Brain pericyte (primary cell): Measurements from ENCODE around the gene MAPT.
"Not testable (repeated sequence)": the region's sequence is repeated elsewhere in the genome, so short reads cannot be mapped to it uniquely, and the experiment has no call there.

Experiments used
- DNase-seq: peaks from one replicate; pipeline ENCODE4 v3.0.0-alpha.2; 2012; ENCODE audit warnings: low read depth, low spot score

The MAPT gene

DNA sequence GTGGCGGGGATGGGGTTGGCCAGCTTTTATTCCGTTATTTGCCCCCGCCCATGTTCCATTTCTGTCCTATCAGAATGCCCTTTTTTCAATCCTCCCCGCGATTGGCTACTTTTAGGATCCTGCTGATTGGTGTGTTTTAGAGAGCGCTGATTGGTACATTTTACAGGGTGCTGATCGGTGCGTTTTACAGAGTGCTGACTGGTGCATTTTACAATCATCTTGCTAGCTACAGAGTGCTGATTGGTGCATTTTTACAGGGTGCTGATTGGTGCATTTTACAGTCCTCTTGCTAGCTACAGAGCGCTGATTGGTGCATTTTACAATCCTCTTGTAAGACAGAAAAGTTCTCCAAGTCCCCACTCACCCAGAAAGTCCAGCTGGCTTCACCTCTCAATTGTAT is 32.2 kb upstream of the MAPT start:
- DNase-seq, result not testable (repeated sequence)

GRCh38 chr17:45863857-45864654 is 30.3 kb upstream of the MAPT start:
- DNase-seq, result no peak

DNA sequence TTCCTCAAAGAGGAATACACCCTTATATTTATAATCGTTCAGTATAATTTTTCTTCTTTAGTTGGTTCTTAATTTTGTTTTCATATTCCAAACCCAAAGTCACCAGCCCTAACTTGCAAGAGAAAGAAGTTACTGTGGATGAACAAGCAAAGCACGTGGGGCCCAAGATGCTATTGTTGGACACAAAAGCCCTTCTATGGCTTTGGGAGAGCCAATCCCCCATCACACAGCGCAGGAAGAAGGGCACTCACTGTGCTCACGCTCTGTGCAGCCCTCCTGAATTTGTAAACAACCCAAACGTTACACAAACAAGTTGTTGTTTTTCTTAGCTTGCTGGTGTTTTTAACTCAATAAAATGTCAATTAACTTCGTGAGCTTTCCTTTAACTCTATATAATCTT is 27.2 kb upstream of the MAPT start:
- DNase-seq, result no peak

GRCh38 chr17:45867702-45868101 is 26.7 kb upstream of the MAPT start:
- DNase-seq, result no peak

GRCh38 chr17:45868276-45868675 is 26.1 kb upstream of the MAPT start:
- DNase-seq, result no peak

GRCh38 chr17:45869676-45870341 is 24.5 kb upstream of the MAPT start:
- no peak for DNase-seq

GRCh38 chr17:45870342-45870974 is 23.9 kb upstream of the MAPT start:
- DNase-seq, result no peak

- DNase-seq, result no peak
Measured at GRCh38 chr17:45871718-45872117, 22.6 kb upstream of the MAPT start.

DNA sequence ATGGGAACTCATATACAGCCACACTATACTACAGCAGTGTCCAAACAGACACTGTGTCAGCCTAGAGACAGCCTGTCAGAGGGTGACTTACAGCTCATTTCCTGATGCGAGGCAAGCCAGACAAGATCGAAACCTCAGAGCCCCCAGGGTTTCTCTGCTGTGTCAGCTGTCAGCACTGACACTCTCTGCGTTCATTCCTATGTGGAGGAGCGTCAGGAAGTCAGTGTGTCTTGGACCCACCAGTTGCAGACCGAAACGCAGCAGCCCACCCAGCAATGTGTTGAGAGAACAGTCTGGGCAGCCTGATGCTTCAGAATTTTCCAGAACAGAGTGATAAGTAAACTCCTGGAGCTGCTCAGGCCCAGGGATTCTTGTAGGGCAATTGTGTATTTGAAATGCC is 20.6 kb upstream of the MAPT start:
- no peak for DNase-seq

GRCh38 chr17:45874151-45874550 is 20.2 kb upstream of the MAPT start:
- no peak for DNase-seq

GRCh38 chr17:45876539-45876938 is 17.8 kb upstream of the MAPT start:
- no peak for DNase-seq

- DNase-seq, result no peak
Measured at GRCh38 chr17:45877467-45877866, 16.9 kb upstream of the MAPT start.

DNA sequence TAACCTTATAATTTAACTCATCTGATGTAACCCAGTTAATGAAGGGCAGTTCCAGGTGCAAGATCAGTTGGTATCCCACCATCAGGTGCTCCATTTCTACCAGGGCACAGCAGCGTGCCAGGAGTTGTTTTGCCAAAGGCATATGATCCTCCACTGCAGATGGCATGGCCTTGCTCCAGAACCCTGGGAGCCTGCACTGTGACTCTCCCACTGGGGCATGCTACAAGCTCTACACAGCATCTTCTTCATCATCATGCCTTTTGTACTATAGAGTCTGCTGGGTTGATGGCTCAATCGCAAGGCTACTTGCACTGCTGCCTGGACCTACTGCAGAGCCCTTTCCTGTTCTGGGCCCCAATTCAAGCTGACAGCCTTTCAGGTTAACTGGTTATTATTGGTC is 11.3 kb upstream of the MAPT start:
- no peak for DNase-seq

- no peak for DNase-seq
Measured at GRCh38 chr17:45886852-45887251, 7.5 kb upstream of the MAPT start.

DNA sequence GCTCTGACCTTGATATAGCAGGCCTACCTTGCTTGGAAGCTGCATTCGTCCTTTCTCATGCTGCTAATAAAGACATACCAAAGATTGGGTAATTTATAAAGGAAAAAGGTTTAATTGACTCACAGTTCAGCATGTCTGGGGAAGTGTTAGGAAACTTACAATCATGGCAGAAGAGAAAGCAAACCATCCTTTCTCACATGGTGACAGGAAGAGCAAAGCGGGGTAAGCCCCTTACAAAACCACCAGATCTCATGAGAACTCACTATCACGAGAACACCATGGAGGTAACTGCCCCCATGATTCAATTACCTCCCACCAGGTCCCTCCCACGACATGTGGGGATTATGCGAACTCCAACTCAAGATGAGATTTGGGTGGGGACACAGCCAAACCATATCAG is 6.0 kb upstream of the MAPT start:
- DNase-seq, result no peak

DNA sequence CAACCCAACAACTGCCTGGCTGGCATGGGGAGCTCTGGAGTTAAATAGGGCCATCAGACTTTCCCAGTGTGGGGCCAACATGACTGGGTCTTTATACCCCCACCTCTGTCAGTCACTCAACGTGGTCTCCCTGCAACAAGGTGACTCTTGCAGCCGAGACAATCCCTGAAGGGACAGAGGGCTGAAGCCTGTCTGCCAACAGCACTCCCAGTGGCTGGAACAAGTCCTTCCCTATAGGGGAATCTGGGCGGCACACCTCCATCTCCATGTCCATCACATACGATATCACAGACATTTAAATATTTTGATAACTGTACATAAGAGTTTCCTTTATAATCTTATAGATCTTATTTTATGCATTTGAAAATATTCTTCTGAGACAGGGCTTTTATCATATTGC is 4.8 kb upstream of the MAPT start:
- DNase-seq, result no peak

DNA sequence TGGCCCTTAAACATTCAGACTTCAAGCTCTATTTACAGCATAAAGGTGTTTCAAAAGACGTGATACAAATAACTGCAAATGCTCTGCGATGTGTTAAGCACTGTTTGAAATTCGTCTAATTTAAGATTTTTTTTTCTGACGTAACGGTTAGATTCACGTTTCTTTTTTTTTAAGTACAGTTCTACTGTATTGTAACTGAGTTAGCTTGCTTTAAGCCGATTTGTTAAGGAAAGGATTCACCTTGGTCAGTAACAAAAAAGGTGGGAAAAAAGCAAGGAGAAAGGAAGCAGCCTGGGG is 681 bp upstream of the MAPT start:
- DNase-seq, result no peak

- no peak for DNase-seq
Measured at GRCh38 chr17:45895304-45895968, 1.1 kb downstream of the MAPT start.

DNA sequence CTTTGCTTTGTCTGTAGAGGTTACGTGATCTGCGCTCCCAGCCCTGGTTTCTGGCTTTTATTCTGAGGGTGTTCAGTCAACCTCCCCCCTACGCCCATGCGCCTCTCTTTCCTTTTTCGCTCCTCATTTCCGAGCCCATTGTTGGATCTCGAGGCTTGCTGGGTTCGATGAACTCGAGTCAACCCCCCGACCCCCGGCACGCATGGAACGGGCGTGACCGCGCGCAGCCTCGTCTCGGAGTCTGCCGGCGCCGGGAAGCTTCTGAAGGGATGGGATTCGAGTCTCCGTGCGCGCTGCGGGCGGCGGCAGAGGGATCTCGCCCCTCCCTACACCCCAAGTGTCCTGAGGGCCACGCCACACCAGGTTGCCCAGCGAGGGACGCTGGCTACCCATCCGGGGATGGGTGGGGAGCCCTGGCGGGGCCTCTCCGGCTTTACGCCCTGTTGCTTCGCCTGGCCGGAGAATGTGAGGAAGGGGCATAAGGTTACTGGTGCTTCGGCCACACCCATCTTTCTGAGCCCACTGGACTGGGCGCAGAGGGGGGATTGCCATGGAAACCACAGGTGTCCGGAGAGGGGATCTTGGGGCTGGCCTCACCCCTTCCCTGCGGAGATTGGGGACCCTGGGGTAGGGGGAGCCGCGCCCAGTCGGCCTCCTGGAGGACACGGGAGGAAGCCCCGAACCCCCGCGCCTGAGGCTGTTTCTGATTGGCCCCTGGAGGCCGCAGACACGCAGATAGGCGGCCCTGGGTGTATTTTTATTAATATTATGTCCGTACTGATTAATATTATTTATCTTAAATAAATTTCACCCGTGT is 1.8 kb downstream of the MAPT start:
- no peak for DNase-seq

DNA sequence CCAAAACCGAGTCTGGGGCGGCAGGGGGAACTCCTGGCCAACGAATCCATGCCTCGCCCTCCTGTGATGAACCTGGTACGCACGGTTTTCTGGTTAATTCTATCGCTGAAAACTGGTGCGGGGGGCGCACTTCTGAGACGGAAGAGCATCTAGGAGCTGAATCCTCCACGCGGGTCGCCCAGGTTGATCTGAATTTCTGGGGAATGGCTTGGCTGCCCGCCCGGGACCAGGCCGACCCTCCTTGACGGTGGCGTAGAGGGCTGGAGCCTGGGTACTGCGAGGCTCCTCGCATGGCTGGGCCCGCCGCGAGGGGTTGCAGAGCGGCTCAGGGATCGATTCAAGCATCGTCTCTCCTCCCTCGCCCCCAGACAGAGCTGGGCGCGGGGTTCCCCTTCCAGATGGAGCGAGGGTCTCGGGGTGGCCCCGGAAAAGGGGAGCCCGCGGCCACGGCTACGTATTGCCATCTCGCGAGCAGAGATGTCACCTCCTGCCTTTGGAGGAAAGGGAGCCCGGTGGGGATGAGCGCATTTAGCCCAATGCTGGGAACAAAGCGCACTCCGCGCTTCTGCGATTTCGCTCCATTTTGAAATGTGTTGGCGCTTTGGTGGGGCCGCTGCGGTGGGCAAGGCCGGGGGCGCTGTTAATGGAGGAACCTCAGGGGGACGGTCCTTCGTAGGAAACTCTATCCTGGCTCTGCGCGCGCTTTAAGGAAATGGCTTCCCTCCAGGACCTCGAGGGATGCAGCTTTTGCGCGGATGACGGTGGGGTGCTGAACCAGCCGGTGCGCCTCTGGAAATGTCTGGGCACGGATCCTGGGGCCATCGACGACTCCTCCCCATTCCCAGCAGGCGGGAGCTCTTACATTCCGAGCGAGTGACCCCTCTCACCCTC is 2.7 kb downstream of the MAPT start:
- no peak for DNase-seq

DNA sequence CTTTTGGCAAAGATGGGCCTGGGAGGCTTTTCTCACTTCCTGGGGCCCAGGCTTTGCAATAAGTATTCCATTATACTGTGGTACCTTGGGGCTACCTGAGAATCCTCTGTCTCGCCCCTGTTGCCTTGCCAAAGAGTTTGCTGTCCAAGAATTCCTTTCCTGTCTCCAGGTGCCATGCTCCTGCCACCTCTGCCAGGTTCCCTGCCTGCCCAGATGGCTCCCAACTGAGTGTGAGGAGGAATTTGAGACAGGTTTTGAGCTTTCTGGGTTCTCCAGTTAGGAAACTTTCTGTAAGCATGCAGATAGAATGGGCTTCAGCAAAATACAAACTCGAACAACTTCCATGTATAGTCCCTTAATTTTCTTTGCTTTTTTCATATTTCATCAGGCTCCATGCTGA is 5.8 kb downstream of the MAPT start:
- DNase-seq, result no peak
